ENCODE measurements around the gene JMJD1C.
A peak's percentile ranks its signal among the peaks of the same experiment; 100 is the strongest.

Gene JMJD1C

GRCh38 chr10:63423494-63423893, 42.3 kb downstream of the JMJD1C start:
- DNase-seq: no peak
- TF ChIP-seq POLR2A (IDR thresholded peaks at IDR 0.05; ENCODE audit: low read length) (no peak), GATA1 (IDR thresholded peaks at IDR 0.05; ENCODE audit: low read depth, low read length) (no peak)

- peak; percentile 9 to 23 for DNase-seq
- TF ChIP-seq POLR2A (IDR thresholded peaks at IDR 0.05; ENCODE audit: low read length): no peak
- TF ChIP-seq GATA1 (IDR thresholded peaks at IDR 0.05; ENCODE audit: low read depth, low read length): no peak
Measured at GRCh38 chr10:63421591-63421990, 44.2 kb downstream of the JMJD1C start.

DNA sequence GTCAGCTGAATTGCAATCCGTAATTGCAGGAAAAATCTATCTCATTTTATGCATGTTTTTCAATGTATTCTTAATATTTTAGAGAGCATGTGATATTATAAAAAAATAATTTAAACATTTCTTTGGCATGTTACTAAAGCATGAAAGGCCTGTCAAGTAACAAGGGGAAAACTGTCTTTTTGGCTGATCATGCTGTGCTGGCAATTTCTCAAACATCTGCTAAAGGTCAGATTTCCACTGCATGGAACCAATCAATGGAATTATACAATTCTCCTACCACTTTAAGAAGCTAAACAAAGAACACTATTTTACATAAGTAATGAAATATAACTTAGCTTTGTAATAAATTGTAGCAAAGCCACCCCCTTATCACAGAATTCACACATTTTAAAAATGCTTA, 49.4 kb downstream of the JMJD1C start:
- peak; percentile 42 to 56 for DNase-seq
- TF ChIP-seq GATA1 (IDR thresholded peaks at IDR 0.05; ENCODE audit: low read depth, low read length) (no peak), POLR2A (IDR thresholded peaks at IDR 0.05; ENCODE audit: low read length) (no peak)

- no peak for TF ChIP-seq POLR2A (IDR thresholded peaks at IDR 0.05; ENCODE audit: low read length)
- no peak for TF ChIP-seq GATA1 (IDR thresholded peaks at IDR 0.05; ENCODE audit: low read depth, low read length)
- DNase-seq: peak; percentile 22 to 26
Measured at GRCh38 chr10:63415640-63416244, 50.0 kb downstream of the JMJD1C start.

DNA sequence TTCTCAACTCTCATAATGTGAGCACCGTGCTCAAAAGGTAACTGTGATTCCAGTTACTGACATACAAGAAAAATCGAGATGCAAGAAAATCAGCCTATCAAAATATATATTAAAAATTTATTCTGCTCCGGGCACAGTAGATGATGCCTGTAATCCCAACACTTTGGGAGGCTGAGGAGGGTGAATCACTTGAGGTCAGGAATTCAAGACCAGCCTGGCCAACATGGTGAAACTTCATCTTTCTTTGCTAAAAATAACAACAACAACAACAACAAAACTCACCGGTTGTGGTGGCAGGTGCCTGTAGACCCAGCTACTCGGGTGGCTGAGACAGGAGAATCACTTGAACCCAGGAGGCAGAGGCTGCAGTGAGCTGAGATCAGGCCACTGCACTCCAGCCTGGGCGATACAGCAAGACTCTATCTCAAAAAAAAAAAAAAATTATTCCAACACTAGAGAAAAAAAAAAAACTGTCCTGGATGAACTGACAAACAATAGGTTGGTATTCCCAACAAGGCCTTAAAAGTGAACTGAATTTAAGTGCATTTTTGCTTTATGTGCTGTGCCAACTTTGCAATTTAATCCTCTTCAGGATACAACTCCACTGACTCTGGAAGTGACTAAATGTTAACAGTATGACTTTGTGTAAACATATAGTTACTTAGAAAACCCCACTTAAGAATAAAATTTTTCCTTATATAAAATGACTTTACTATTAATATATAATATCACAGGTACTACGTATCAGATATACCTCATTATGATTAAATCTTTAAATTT, 51.1 kb downstream of the JMJD1C start:
- TF ChIP-seq GATA1 (IDR thresholded peaks at IDR 0.05; ENCODE audit: low read depth, low read length) (no peak), POLR2A (IDR thresholded peaks at IDR 0.05; ENCODE audit: low read length) (no peak)
- no peak for DNase-seq

- no peak for TF ChIP-seq POLR2A (IDR thresholded peaks at IDR 0.05; ENCODE audit: low read length)
- no peak for TF ChIP-seq GATA1 (IDR thresholded peaks at IDR 0.05; ENCODE audit: low read depth, low read length)
- DNase-seq: peak in 1 of 2 experiments; percentile 29
Measured at GRCh38 chr10:63413429-63413828, 52.3 kb downstream of the JMJD1C start.

GRCh38 chr10:63412304-63412703, 53.5 kb downstream of the JMJD1C start:
- no peak for DNase-seq
- TF ChIP-seq POLR2A (IDR thresholded peaks at IDR 0.05; ENCODE audit: low read length): no peak
- TF ChIP-seq GATA1 (IDR thresholded peaks at IDR 0.05; ENCODE audit: low read depth, low read length): no peak

DNA sequence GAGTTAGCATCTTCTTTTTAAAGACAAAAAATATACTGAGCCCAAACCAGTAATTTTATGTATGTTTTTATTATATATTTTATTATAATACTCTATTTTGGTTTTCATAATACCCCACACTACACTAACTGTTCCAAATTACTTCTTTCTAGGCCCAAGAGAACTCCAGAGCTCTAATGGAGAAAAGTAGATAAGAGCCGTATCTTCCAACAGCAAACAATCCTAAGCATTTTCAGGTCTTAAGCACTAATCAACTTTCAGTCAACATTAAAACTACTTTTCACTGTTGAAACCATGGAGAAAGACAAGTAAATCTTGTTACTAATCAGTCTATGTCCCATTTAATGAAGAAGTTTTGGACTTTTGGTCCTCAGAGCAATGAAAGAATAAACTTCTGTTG, 55.1 kb downstream of the JMJD1C start:
- peak in 1 of 2 experiments; percentile 9 for DNase-seq
- TF ChIP-seq POLR2A (IDR thresholded peaks at IDR 0.05; ENCODE audit: low read length) (no peak), GATA1 (IDR thresholded peaks at IDR 0.05; ENCODE audit: low read depth, low read length) (no peak)

DNA sequence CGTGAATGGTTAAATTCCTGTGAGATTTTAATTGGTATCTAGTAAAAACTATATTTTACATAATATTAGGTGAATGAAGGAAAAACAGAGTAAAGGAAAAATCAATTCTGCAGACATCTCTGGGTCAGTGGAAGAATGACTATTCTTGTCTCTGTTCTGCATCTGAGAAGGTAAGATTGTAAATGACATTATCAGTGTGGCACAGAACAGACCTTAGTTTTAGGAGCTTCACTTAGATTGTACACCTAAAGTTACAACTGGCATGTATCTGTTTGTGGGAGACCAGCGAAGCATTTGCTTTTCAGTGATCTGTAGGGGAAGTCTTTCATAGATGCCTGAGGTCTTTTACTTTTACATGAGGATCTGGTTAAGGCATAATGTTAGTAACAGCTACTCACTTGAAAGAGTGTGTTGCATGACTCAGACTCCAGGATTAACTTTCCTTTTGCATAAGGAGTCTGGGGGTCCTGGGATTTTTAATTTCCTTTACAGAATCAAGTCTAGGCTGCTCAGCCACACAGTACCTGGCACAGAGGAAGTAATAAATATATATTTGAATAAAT, 56.2 kb downstream of the JMJD1C start:
- peak; percentile 21 to 36 for DNase-seq

GRCh38 chr10:63407136-63407662, 58.6 kb downstream of the JMJD1C start:
- no peak for DNase-seq
- no peak for TF ChIP-seq GATA1 (IDR thresholded peaks at IDR 0.05; ENCODE audit: low read depth, low read length)
- TF ChIP-seq POLR2A (IDR thresholded peaks at IDR 0.05; ENCODE audit: low read length): no peak

More for the DNA sequence above, 56.2 kb downstream of the JMJD1C start:
- TF ChIP-seq POLR2A (IDR thresholded peaks at IDR 0.05; ENCODE audit: low read length): no peak
- no peak for TF ChIP-seq GATA1 (IDR thresholded peaks at IDR 0.05; ENCODE audit: low read depth, low read length)

- DNase-seq: peak; percentile 53 to 83
Measured at GRCh38 chr10:63396133-63396761, 69.5 kb downstream of the JMJD1C start.

DNA sequence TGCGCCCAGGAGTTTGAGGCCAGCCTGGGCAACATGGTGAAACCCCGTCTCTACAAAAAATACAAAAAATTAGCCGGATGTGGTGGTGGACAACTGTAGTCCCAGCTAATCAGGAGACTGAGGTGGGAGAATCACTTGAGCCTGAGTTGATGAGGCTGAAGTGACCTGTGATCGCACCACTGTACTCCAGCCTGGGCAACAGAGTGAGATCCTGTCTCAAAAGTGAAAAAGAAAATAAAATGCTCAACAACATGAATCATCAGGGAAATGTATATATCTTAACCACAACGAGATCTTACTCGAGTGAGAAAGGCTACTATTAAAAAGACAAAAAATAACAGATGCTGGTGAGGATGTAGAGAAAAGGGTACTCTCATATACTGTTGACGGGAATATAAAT, 72.7 kb downstream of the JMJD1C start:
- no peak for TF ChIP-seq POLR2A (IDR thresholded peaks at IDR 0.05; ENCODE audit: low read length)
- TF ChIP-seq GATA1 (IDR thresholded peaks at IDR 0.05; ENCODE audit: low read depth, low read length): no peak
- no peak for DNase-seq

More at GRCh38 chr10:63396133-63396761, 69.5 kb downstream of the JMJD1C start:
- TF ChIP-seq POLR2A (IDR thresholded peaks at IDR 0.05; ENCODE audit: low read length) (no peak), GATA1 (IDR thresholded peaks at IDR 0.05; ENCODE audit: low read depth, low read length) (no peak)

DNA sequence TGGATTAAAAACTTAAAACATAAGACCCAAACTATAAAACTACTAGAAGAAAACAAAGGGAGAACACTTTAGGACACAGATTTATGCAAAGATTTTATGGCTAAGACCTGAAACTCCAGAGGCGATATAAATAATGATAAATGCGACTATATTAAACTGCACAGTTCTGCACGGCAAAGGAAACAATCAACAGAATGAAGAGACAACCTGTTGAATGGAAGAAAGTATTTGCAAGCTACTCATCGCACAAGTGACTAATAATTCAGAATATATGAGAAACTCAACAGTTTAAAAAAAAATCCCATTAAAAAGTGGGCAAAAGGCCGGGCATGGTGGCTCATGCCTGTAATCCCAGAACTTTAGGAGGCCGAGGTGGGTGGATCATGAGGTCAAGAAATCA, 73.6 kb downstream of the JMJD1C start:
- TF ChIP-seq POLR2A (IDR thresholded peaks at IDR 0.05; ENCODE audit: low read length): no peak
- DNase-seq: no peak

- TF ChIP-seq POLR2A (IDR thresholded peaks at IDR 0.05; ENCODE audit: low read length) (no peak), GATA1 (IDR thresholded peaks at IDR 0.05; ENCODE audit: low read depth, low read length) (no peak)
- no peak for DNase-seq
Measured at GRCh38 chr10:63391812-63392211, 74.0 kb downstream of the JMJD1C start.
